ENCODE measurements around the gene NME9. TPM values are rescaled to one million over a fixed set of nuclear protein-coding genes. Genes with fewer than 3 reads are reported as not detected.

NME9 gene
- total and polyA plus RNA-seq, 2 of the 4 experiments (the other 2 are of a cell fraction): not detected

- Histone ChIP-seq H3K27ac (ENCODE audit: insufficient read depth, low read length) (no peak overlapping the region), H2BK120ac (ENCODE audit: low read depth, low read length) (no peak overlapping the region), H3K9me3 (ENCODE audit: control insufficient read depth, insufficient read depth, low read length) (no peaks in the 10 kb centered on the region), H4K20me1 (ENCODE audit: insufficient read depth, low read length) (no peaks in the 10 kb centered on the region), H3K27me3 (ENCODE audit: control insufficient read depth, insufficient read depth, low read length) (no peaks in the 10 kb centered on the region), H3K9me1 (ENCODE audit: insufficient read depth, low read length) (peaks cover under 1% of the 10 kb centered on the region; the same call in 1 of the 2 replicates), H3K4me3 (ENCODE audit: insufficient read depth, low read depth, low read length) (no peak overlapping the region), H2BK15ac (ENCODE audit: low read depth, low read length) (no peak overlapping the region), H3K4ac (ENCODE audit: low read depth, low read length) (no peak overlapping the region), H3K56ac (ENCODE audit: extremely low read depth, insufficient read depth, low read length) (no peak overlapping the region), H2BK20ac (ENCODE audit: low read depth, low read length) (no peak overlapping the region), H2AK9ac (replicated peaks; ENCODE audit: low read depth, low read length, poor library complexity) (no peak overlapping the region), H3K4me2 (ENCODE audit: low read depth, low read length) (no peak overlapping the region), H3K4me1 (ENCODE audit: control insufficient read depth, insufficient read depth, low read length) (no peaks in the 10 kb centered on the region), H2AK5ac (ENCODE audit: low read depth, low read length) (no peak overlapping the region), H3K36me3 (ENCODE audit: control insufficient read depth, insufficient read depth, low read length) (peaks cover 20% of the 10 kb centered on the region), H3K18ac (ENCODE audit: low read depth, low read length) (no peak overlapping the region), H4K91ac (ENCODE audit: insufficient read depth, low read depth, low read length) (no peak overlapping the region), H3K14ac (replicated peaks; ENCODE audit: low read depth, low read length) (no peak overlapping the region), H3K9ac (ENCODE audit: low read depth, low read length) (no peak overlapping the region), H2AFZ (replicated peaks; ENCODE audit: low read length, poor library complexity) (no peak overlapping the region), H3K79me1 (ENCODE audit: low read depth in 1 of 2, low read length in 2 of 2) (no peaks in the 10 kb centered on the region), H4K5ac (ENCODE audit: low read depth, low read length) (no peak overlapping the region), H4K8ac (ENCODE audit: low read depth in 2 of 2, low read length in 2 of 2) (no peak overlapping the region), H2BK5ac (ENCODE audit: low read depth, low read length, poor library complexity, severe bottlenecking) (no peak overlapping the region), H3K23ac (ENCODE audit: low read depth, low read length) (no peak overlapping the region)
- CTCF ChIA-PET: no interaction called here
- BruUV-seq (replicated peaks): no TSS peak
- POLR2A ChIA-PET (ENCODE audit: unreplicated experiment): no interaction called here
- no peak for DNase-seq
- 80% methylated on average over 1 of the region's 1 CpG; no CpG with 5 or more reads in 1 of the 2 experiments for WGBS, 2 experiments (ENCODE audit: extremely low coverage in 2 of 2, insufficient read length in 1 of 2)
- ATAC-seq (ENCODE audit: low read depth): no peak
- in situ Hi-C loops (cut with MboI; ENCODE audit: low sequenced_read_pairs) (no loop called here), dilution Hi-C loops (cut with HindIII; ENCODE audit: low sequenced_read_pairs, unreplicated experiment) (no loop called here), intact Hi-C loops (cut with micrococcal nuclease) (no loop called here)
- TF ChIP-seq ELK1 (IDR thresholded peaks at IDR 0.05; ENCODE audit: borderline replicate concordance, low read depth, low read length) (no peak), MXI1 (IDR thresholded peaks at IDR 0.05; ENCODE audit: borderline replicate concordance, low read depth, low read length) (no peak), FOS (IDR thresholded peaks at IDR 0.05; ENCODE audit: low read depth, low read length) (no peak), USF2 (IDR thresholded peaks at IDR 0.05; ENCODE audit: low read depth, low read length) (no peak), SMC3 (IDR thresholded peaks at IDR 0.05; ENCODE audit: low read depth, low read length) (no peak), CEBPB (IDR thresholded peaks at IDR 0.05; ENCODE audit: low read depth, low read length) (no peak), RAD21 (IDR thresholded peaks at IDR 0.05; ENCODE audit: low read length) (no peak), MAFK (IDR thresholded peaks at IDR 0.05; ENCODE audit: low read depth, low read length) (no peak), NFE2L2 (IDR thresholded peaks at IDR 0.05; ENCODE audit: low read depth, low read length) (no peak), MAZ (IDR thresholded peaks at IDR 0.05; ENCODE audit: borderline replicate concordance, low read depth, low read length) (no peak), CTCF (conservative IDR thresholded peaks at IDR 0.05; ENCODE audit: low read depth, low read length) (no peak), CHD1 (IDR thresholded peaks at IDR 0.05; ENCODE audit: low read depth, low read length) (no peak), RFX5 (IDR thresholded peaks at IDR 0.05; ENCODE audit: low read depth, low read length) (no peak), BHLHE40 (IDR thresholded peaks at IDR 0.05; ENCODE audit: low read depth, low read length) (no peak), RCOR1 (IDR thresholded peaks at IDR 0.05; ENCODE audit: insufficient replicate concordance, low read length) (no peak), POLR2A (IDR thresholded peaks at IDR 0.05; ENCODE audit: low read depth, low read length) (no peak)
These were observed 45.6 kb downstream of the NME9 start for GRCh38 chr3:138284079-138284478.

Measured in IMR-90 (cell line).